ENCODE measurements around the gene OR11L1.

The OR11L1 gene

GRCh38 chr1:247824023-247824422 is 17.7 kb downstream of the OR11L1 start, which contains the start of gene OR14A16:
TSS of gene OR14A16 (minus strand) at chr1:247824119. CDS start at chr1:247815729, 8,390 bp downstream.
- DNase-seq (ENCODE audit: low read depth) = no peak
- TF ChIP-seq CTCF (conservative IDR thresholded peaks at IDR 0.05; ENCODE audit: low read length) = no peak
- H3K4me3 ChIP-seq (ENCODE audit: low read length) = no peak within 1 kb of the TSS

GRCh38 chr1:247822060-247822459 is 19.6 kb downstream of the OR11L1 start:
- no peak overlapping the region for H3K4me3 ChIP-seq (ENCODE audit: low read length)
- no peak for DNase-seq (ENCODE audit: low read depth)
- no peak for TF ChIP-seq CTCF (conservative IDR thresholded peaks at IDR 0.05; ENCODE audit: low read length)

GRCh38 chr1:247812637-247813036 is 29.1 kb downstream of the OR11L1 start:
- no peak for DNase-seq (ENCODE audit: low read depth)
- TF ChIP-seq CTCF (conservative IDR thresholded peaks at IDR 0.05; ENCODE audit: low read length) = no peak
- H3K4me3 ChIP-seq (ENCODE audit: low read length) = no peak overlapping the region

- no peak for TF ChIP-seq CTCF (conservative IDR thresholded peaks at IDR 0.05; ENCODE audit: low read length)
- no peak for DNase-seq (ENCODE audit: low read depth)
- no peak overlapping the region for H3K4me3 ChIP-seq (ENCODE audit: low read length)
Observed at GRCh38 chr1:247797518-247797917, 44.2 kb downstream of the OR11L1 start.
